ENCODE results near the gene ROBO1.

DNA sequence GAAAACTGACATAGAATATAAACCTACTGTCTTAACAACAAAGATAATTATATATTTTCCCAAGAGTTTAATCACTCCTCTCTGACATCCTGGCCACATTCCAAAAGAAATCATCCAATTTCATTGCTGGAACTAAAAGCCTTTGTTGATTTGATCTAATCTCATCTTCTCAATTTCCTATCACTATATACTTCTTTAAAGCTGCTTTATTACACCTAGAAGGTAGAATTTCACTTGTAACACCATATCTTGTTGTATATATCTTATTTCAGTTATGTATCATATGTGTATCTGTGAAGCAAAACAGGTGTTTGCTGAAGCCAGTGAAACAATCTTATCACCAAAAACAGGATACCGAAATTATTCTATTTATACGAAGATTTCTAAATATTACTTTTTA is 740.2 kb downstream of the ROBO1 start:
- TF ChIP-seq, protein P1, sequence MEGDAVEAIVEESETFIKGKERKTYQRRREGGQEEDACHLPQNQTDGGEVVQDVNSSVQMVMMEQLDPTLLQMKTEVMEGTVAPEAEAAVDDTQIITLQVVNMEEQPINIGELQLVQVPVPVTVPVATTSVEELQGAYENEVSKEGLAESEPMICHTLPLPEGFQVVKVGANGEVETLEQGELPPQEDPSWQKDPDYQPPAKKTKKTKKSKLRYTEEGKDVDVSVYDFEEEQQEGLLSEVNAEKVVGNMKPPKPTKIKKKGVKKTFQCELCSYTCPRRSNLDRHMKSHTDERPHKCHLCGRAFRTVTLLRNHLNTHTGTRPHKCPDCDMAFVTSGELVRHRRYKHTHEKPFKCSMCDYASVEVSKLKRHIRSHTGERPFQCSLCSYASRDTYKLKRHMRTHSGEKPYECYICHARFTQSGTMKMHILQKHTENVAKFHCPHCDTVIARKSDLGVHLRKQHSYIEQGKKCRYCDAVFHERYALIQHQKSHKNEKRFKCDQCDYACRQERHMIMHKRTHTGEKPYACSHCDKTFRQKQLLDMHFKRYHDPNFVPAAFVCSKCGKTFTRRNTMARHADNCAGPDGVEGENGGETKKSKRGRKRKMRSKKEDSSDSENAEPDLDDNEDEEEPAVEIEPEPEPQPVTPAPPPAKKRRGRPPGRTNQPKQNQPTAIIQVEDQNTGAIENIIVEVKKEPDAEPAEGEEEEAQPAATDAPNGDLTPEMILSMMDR (IDR thresholded peaks at IDR 0.05), result no peak
- TF ChIP-seq POLR2A (IDR thresholded peaks at IDR 0.05), result no peak

Data from thyroid gland (tissue), 4 donors.